Activated CD8-positive, alpha-beta memory T cell treated with anti-CD3 and anti-CD28 coated beads for 36 hours (primary cell): ENCODE results near the gene TRPV4. TPM values are rescaled to one million over a fixed set of nuclear protein-coding genes. Genes with fewer than 3 reads are reported as not detected.

Experiments
- CTCF ChIA-PET: fragments of 350-600 bp; sonication (Branson Sonifier 250); formaldehyde crosslinking; loops from one replicate; lab custom pipeline; 2021; ENCODE audit warnings: antibody characterized with exemption; lab: Charles Lee
- POLR2A ChIA-PET: fragments of 350-600 bp; sonication (Branson Sonifier 250); formaldehyde crosslinking; loops from one replicate; lab custom pipeline; 2021; ENCODE audit warnings: antibody characterized with exemption; lab: Charles Lee
- total RNA-seq, 2 experiments: library from RNA; stranded (reverse); gene quantifications; one replicate each; pipeline ENCODE4 v1.2.3, GENCODE V29; 2021

Gene TRPV4
- total RNA-seq: not detected

DNA sequence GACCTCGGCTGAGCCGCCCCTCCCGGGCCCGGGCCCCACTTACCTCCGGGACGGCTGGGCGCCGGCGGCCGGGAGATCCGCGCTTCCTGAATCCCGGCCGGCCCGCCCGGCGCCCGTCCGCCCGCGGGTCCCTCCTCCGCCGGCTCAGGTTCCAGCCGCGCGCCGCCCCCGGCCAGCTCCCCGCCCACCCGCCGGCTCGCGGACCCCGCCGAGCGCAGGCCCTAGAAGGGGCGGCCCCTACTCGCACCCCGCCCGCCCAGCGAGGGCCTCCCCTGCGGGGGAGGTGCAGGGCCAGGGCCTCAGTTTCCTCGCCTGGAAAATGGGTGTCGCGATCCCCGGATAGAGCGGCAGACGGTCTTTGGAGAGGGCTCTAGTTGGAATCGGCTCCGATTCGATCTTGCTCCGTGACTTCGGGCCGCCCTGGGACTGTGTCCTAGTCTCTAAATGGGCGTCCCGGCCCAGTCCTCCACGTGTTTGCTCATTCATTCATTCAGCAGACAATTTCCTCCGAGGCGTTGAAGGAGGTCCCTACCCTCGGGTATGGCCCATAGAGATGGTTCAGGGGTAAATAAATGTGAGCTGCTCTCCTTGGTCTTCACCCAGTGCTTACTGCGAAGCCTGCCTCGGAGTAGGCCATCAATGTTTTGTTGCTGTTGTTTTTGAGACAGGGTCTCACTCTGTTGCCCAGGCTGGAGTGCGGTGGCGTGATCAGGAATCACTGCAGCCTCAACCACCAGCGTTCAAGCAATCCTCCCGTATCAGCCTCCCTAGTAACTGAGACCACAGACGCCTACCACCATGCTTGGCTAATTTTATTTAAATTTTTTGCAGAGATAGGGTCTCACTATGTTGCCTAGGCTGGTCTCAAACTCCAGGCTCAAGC, at the start of gene TRPV4:
Gene TRPV4, minus strand, starts transcription at position 92 of the 883 bp plus-strand sequence. CDS start 18,602 bp downstream, outside the sequence.
- POLR2A ChIA-PET: no interaction called here

DNA sequence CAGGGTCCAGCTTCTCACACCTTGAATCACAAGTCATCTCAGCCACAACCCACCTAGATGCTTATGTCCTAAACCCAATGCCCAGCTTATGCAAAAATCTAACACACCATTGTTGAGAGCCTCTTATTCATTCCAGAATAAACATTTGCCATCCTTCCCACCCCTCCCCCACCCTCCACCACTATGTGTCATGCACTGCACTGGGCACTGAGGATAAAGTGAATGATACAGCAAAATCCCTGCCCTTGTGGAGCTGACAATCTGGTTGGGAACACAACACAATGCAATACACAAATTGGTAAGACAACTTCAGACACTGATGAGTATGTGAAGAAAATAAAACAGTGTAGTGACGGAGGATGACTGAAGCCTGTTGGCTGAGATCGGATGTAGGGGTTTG, 48.6 kb upstream of the TRPV4 start:
- CTCF ChIA-PET: interaction anchor here (1.0 to 1.9 kb wide), 3 partner anchors 23 to 76 kb away, joined by 3 to 6 read pairs (median 5); no protein-coding TSS in a partner anchor
- POLR2A ChIA-PET: interaction anchor here (0.5 kb wide), 1 partner anchor 13 kb away, joined by 5 read pairs; no protein-coding TSS in a partner anchor

More for the DNA sequence above, at the start of gene TRPV4:
- CTCF ChIA-PET: no interaction called here

DNA sequence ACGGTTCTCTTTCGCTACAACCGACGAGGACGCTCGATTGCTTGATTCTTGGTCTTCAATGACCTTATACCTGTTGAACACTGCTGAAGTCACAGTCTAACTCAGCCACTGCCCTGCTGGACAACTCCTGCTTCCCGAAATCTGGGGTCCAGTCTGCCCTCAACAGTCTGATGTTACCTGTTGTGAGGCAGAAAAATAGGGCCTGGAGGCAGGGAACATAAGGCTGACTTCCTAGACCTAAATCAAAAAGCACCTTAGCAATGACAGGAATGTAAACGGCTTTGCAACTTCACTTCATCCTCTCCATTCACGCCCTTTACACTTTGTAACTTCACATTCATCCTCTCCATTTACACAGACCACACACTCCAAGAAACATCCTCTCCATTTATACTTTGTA, 47.7 kb upstream of the TRPV4 start:
- POLR2A ChIA-PET: interaction anchor here (0.5 kb wide), 1 partner anchor 8 kb away, joined by 4 read pairs; no protein-coding TSS in a partner anchor

DNA sequence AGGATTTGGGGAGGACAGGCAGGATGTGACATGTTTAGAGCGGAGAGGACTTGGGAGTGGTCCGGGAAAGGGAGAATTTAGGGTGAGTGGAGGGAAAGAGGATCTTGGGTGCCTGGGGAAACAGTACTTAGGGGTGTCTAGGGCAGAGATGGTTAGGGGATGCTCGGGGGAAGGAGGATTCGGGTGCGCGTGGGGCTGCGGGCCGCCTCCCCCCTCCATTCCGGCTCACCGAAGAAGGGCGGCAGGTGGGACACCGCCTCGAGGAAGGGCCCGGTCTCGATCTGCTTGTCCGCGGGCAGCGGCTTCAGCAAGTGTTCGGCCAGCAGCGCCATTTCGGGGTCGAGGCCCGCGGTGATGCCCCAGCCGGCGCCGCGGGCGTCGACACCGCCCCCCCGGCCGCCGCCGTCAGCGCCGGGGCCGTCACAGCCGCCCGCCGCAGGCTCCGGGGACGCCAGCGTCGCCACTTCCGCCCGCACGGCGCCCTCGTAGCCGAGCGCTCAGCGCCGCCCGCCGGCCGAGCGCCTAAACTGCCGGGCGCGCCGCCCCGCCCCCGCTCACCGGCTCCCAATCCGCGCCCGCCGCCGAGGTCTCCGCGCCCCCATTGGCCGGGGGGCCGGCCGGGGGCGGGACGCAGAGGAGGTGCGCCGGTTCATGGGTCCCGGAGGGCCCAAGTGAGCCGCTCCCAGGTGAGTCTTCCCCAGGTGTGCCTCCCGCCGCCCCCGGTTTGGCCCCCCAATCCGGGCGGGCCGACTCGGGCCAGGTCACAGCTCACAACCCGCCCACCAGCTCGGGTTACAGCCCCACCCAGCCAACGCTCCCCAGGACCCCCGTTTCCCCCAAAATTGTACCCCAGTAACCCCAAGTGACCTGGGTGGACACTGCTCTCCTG, 47.1 kb upstream of the TRPV4 start, which contains the start of gene GLTP:
Gene GLTP, minus strand, starts transcription at position 499 of the 889 bp plus-strand sequence. Its CDS starts 167 bp downstream, at position 332.
- CTCF ChIA-PET: no interaction called here

More for the DNA sequence above, 47.7 kb upstream of the TRPV4 start:
- CTCF ChIA-PET: interaction anchor here (1.0 to 1.9 kb wide), 3 partner anchors 22 to 76 kb away, joined by 3 to 6 read pairs (median 5); no protein-coding TSS in a partner anchor

DNA sequence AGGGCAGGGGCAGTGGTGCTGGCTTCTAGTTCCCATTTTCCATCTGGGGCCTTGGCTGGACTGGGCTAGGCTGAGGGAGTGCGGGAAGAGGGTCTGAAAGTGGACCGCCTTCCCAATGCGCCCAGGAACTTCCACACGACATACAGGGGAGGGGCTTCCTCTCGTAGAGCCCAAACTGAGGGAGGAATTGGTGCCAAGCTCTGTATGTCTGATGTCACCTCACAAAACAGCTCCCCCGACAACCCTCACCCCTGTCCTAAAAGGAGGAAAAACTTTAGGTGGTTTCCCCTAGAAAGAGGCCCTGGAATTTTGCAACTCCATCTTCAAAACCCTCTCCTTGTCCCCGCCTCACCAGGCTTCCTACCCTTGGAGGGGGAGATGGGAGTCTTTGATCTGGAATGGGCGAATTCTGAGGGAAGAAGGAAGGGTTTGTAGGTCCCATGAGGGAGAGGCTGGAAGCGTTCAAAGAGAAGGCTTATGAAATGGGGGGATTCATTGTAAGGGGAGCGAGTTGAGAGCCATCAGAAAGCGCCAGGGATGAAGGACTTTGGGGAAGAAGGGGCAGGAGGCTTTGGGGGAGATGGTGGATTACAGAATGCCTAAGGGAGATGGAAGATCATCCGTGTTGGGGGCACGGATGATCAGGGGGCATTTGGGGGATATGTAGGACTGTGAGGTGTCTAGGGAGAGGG, 46.3 kb upstream of the TRPV4 start:
- CTCF ChIA-PET: no interaction called here
- POLR2A ChIA-PET: no interaction called here

More for the DNA sequence above, 47.1 kb upstream of the TRPV4 start, which contains the start of gene GLTP:
- POLR2A ChIA-PET: interaction anchor here (0.5 kb wide), 1 partner anchor 8 kb away, joined by 4 read pairs; no protein-coding TSS in a partner anchor

DNA sequence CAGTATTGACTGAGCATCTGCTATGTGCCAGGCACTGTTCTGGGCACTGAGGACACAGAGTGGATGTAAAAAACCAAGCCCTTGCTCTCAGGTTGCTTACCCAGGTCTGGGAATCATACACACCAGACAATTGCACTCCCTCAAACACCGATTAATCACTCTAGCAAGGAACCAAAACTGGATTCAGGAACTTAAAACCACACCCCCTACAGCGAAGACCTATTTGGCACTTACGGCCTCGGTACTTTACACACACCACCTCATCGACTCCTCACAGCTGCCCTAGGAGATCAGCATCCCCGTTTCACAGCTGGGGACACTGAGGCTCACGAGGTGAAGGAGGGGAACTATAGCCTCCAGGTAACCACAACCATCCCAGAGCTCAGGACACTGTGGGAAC, 45.6 kb upstream of the TRPV4 start:
- ChIA-PET CTCF (interaction anchor here (1.9 kb wide), 1 partner anchor 26 kb away, joined by 8 read pairs; no protein-coding TSS in a partner anchor), POLR2A (no interaction called here)

DNA sequence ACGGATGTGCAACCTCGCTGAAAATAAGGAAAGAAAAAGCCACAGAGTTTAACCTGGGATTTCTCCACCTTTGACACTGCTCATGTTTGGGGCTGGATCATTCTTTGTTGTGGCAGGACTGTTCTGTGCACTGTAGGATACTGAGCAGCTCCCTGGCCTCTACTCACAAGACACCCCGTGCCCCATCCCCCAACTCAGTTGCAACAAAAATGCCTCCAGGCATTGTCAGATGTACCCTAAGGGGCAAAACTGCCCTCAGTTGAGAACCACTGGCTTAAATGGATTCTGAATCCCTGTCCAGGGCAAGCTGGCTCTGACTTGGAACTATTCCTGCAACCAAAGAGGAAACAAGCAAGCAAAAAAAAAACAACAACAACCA, 45.0 kb upstream of the TRPV4 start:
- ChIA-PET POLR2A (interaction anchor here (1.4 kb wide), 1 partner anchor 11 kb away, joined by 5 read pairs; no protein-coding TSS in a partner anchor), CTCF (interaction anchor here (1.9 kb wide), 1 partner anchor 25 kb away, joined by 8 read pairs; no protein-coding TSS in a partner anchor)

DNA sequence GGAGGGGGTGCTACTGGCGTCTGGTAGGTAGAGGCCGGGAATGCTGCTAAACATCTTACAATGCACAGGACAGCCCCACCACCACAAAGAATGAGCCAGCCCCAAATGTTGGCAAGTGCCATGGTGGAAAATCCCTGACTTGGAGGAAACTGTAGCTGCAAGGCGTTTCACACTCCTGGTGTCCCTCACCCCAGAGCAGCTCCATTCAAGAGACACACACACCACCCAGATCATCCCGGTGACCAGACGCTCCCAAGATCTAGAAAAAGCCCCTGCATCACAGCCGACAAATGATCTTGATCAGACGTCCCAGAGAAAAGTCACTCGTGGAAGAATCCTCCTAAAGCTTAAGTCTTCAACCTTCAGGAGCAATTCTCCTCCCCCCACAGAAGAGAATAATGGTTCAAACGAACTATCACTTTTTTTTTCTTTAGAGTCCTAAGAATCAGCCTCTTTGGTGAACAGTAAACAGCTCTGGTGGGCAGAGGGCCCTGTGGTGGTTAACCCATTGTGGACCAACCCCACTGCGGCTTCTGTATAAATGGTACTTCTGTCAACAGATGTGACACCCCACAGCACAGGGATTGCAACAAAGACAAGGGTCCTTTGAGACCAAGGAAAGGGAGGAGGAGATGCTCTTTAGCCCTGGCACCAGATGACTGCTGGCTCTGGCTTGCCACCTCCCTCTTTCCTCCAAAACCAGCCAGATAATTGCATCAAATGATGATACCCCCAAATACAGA, 44.5 kb upstream of the TRPV4 start:
- CTCF ChIA-PET: interaction anchor here (1.0 to 1.9 kb wide), 2 partner anchors 25 to 72 kb away, joined by 3 to 8 read pairs; no protein-coding TSS in a partner anchor

DNA sequence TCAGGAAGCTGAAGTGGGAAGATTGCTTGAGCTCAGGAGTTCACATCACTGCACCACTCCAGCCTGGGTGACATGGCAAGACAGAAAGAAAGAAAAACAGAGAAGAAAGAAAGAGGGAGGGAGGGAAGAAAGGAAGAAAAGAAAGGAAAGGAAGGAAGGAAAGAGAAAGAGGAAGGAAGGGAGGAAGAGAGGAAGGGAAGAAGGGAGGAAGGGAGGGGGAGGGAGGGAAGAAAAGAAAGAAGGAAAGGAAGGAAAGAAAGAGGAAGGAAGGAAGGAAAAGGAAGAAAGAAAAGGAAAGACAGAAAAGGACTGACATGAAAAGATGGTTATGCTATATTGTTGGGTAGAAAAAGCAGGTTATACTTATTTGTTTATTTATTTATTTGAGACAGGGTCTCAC, 43.2 kb upstream of the TRPV4 start:
- ChIA-PET POLR2A (no interaction called here), CTCF (interaction anchor here (1.0 kb wide), 1 partner anchor 71 kb away, joined by 3 read pairs; no protein-coding TSS in a partner anchor)

More for the DNA sequence above, 44.5 kb upstream of the TRPV4 start:
- POLR2A ChIA-PET: interaction anchor here (1.4 kb wide), 1 partner anchor 11 kb away, joined by 5 read pairs; no protein-coding TSS in a partner anchor

DNA sequence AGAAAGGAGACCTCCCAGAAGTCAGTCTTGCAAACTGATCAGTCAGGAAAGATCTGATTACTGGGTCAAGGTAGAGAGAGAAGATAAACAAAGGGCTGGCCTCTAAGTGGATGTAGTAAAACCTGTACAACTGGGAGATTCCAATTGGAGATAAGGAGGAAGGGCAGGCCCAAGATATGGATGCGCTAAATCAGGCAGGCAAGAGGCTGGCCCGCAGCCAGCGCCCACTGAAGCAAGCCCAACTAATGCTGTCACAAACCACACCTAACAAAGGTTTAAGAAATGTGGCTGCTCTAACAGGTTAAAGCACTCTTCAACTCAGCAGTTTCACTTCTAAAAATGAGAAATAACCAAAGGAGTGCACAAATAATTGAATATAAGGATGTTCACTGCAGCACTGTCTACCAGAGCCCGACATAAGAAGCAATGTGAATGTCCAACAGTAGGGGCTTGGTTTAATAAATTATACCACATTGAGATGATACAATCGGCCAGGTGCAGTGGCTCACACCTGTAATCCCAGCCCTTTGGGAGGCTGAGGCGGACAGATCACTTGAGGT, 42.5 kb upstream of the TRPV4 start:
- ChIA-PET POLR2A (no interaction called here), CTCF (no interaction called here)

DNA sequence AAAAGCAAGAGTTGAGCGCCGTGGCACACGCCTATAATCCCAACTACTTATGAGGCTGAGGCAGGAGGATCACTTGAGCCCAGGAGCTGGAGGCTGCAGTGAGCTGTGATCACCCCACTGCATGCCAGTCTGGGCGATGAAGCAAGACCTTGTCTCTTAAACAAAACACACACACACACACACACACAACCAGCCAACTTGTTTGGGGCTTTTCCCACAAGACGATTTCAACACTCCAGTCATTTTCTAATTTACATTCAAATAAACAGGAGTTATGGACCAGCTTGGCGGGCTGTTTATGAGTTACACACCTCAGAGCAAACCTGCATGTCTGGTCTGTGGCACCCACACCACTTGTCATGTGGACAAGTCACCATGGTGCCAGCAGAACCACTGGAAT, 40.5 kb upstream of the TRPV4 start:
- POLR2A ChIA-PET: no interaction called here
- CTCF ChIA-PET: interaction anchor here (0.7 kb wide), 1 partner anchor 276 kb away, joined by 3 read pairs; no protein-coding TSS in a partner anchor

DNA sequence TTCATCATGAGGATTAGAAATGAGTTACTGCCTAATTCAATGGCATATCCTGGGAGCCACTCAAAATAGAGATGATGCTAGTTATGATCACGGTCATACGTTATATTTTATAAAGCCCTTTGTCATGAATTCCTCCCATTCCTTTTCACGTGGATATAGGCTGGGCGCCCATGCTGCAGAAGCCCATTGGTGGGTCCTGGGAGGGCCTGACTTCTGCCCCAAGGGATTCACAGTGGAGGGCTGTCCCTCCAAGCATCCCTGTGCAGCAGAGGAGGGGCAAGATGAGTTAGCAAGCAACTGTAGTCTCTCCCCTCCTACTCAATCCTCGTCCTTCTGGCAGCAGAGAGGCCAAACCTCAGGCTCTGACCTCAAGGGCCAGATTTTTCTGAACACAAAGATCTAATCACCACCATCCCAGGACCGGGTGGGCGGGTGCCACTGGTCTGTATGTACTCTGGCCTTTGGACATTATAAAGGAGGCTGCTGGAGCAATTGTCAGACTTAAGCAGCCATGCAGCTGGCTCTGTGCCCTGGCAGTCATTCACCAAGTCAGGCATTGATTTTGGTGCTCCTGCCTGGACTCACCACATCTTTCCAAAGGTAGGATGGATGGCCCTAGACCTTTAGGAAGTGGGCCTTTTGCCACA, 38.6 kb upstream of the TRPV4 start:
- ChIA-PET CTCF (no interaction called here), POLR2A (no interaction called here)

DNA sequence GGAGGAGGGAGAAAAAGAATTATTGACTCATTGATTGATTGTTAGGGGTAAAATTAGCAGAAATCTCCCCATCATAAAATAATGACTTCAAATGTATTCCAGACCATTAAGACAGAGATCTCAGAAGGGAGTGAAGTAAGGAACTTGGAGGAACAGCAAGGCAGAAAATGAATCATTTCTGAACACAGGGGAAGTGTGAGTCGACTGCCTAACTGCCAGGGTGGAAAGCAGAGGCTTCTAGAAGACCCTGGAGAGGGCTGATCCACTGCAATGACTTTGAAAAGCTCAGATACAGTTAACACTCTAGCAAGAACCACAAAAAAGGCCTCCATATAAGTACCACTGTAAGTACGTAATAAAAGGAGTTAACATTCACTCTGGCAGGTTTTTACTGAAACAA, 37.5 kb upstream of the TRPV4 start:
- ChIA-PET CTCF (interaction anchor here (0.7 to 1.0 kb wide), 4 partner anchors 25 to 402 kb away, joined by 3 to 4 read pairs (median 4); no protein-coding TSS in a partner anchor), POLR2A (no interaction called here)

DNA sequence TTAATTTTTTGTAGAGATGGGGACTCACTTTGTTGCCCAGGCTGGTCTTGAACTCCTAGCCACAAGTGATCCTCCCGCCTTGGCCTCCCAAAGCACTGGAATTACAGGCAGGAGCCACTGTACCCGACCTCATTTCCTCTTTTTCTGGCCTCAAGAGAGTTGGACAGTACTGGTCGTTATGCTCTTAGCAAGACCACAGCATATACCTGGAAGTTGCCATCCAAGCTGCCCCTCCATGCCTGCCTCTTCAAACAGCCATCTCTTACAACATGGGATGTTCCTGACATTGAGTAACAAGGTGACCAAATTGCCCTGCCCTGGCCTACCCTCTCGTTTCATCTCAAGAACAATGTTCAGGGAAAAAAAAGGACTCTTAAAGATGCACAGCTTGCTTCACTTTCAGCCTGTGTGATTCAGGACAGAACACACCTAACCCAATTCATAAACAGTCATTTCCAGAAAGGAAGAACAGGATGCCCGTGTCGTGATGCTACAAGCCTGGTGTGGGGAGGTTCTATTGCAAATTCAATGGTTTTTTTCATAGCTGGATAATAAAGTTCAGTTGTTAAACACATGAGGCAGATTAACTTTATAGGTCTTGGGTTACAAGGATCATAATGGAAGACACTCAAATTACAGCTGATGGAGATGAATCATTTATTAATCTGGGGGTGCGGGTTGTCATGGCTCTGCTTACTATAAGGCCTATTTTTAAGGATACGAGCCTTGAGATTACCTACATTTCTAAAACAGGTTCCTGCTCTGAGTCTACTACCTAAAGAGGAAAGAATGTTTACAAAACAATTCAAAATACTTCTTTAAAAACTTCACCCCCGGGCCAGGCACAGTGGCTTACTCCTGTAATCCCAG, 35.2 kb upstream of the TRPV4 start:
- POLR2A ChIA-PET: no interaction called here
- CTCF ChIA-PET: interaction anchor here (0.6 to 1.1 kb wide), 3 partner anchors 15 to 23 kb away, joined by 3 read pairs; no protein-coding TSS in a partner anchor

DNA sequence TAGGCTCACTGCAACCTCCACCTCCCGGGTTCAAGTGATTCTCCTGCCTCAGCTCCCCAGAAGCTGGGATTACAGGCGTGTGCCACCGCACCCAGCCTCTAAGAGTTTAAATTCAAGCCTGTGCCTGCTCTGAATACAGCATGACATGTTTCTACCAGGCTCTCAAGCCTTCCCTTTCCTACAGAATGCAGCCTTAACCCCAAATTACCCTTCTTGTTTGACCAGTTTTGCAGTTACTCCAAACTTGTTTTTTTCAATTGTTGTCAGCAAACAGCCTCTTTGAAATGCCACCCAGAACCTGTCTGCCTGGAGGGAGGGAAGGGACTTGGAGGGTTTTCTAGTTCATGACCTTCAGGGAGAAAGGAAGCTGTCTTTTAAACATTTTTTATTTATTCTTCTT, 31.7 kb upstream of the TRPV4 start:
- POLR2A ChIA-PET: no interaction called here

More for the DNA sequence above, 31.7 kb upstream of the TRPV4 start:
- CTCF ChIA-PET: interaction anchor here (0.7 to 3.1 kb wide), 3 partner anchors 11 to 249 kb away, joined by 4 to 8 read pairs (median 4); no protein-coding TSS in a partner anchor
